ENCODE results near the gene MUC2. TPM values are rescaled to one million over a fixed set of nuclear protein-coding genes. Genes with fewer than 3 reads are reported as not detected.

The MUC2 gene
- total RNA-seq, 4 donors from 2014 or later: 269 to 910 (median 671) TPM

GRCh38 chr11:1091332-1092083, 16.8 kb downstream of the MUC2 start:
- TF ChIP-seq POLR2AphosphoS5 (IDR thresholded peaks at IDR 0.05): no peak
- TF ChIP-seq EP300 (IDR thresholded peaks at IDR 0.05; ENCODE audit: low read depth): no peak
- TF ChIP-seq CTCF (IDR thresholded peaks at IDR 0.05): no peak
- Histone ChIP-seq H3K36me3 (no peaks in the 10 kb centered on the region), H3K4me3 (no peak overlapping the region), H3K9me3 (no peaks in the 10 kb centered on the region), H3K27me3 (no peaks in the 10 kb centered on the region), H3K27ac (no peak overlapping the region), H3K4me1 (no peaks in the 10 kb centered on the region)
- WGBS, 2 donors (ENCODE audit: low coverage in 1 of 2): 88% methylated on average over 10 of the region's 12 CpGs; no CpG with 5 or more reads in 1 of the 2 donors
- DNase-seq: no peak
- intact Hi-C loops (cut with DNase I; ENCODE audit: low total_unique reads) (no loop called here), in situ Hi-C loops (cut with MboI; ENCODE audit: low pct_ligation_motif_present in 1 of 4, low pct_unique_long_range_greater_than_20kb in 1 of 4, low sequenced_read_pairs in 3 of 4) (no loop called here)

GRCh38 chr11:1092145-1092670, 17.5 kb downstream of the MUC2 start:
- Histone ChIP-seq H3K4me3 (no peak overlapping the region), H3K4me1 (no peaks in the 10 kb centered on the region), H3K27ac (no peak overlapping the region), H3K36me3 (no peaks in the 10 kb centered on the region), H3K9me3 (no peaks in the 10 kb centered on the region), H3K27me3 (no peaks in the 10 kb centered on the region)
- intact Hi-C loops (cut with DNase I; ENCODE audit: low total_unique reads): no loop called here
- no peak for DNase-seq
- TF ChIP-seq EP300 (IDR thresholded peaks at IDR 0.05; ENCODE audit: low read depth) (no peak), POLR2AphosphoS5 (IDR thresholded peaks at IDR 0.05) (no peak), CTCF (IDR thresholded peaks at IDR 0.05) (no peak), POLR2A (IDR thresholded peaks at IDR 0.05) (no peak)
- in situ Hi-C loops (cut with MboI; ENCODE audit: low pct_ligation_motif_present in 1 of 4, low pct_unique_long_range_greater_than_20kb in 1 of 4, low sequenced_read_pairs in 3 of 4): no loop called here
- 61% methylated on average over 16 of the region's 17 CpGs; no CpG with 5 or more reads in 1 of the 2 donors for WGBS, 2 donors (ENCODE audit: low coverage in 1 of 2)

- 40 to 79% methylated on average over 2 to 7 of the region's 7 CpGs for whole genome bisulfite sequencing, 2 donors (ENCODE audit: low coverage in 1 of 2)
- H3K9me3 ChIP-seq: no peaks in the 10 kb centered on the region
- in situ Hi-C loops (cut with MboI; ENCODE audit: low pct_ligation_motif_present in 1 of 4, low pct_unique_long_range_greater_than_20kb in 1 of 4, low sequenced_read_pairs in 3 of 4): no loop called here
These were observed 18.2 kb downstream of the MUC2 start for GRCh38 chr11:1092919-1093318.

More at GRCh38 chr11:1092919-1093318, 18.2 kb downstream of the MUC2 start:
- Histone ChIP-seq H3K27me3 (no peaks in the 10 kb centered on the region), H3K4me1 (no peaks in the 10 kb centered on the region), H3K4me3 (no peak overlapping the region), H3K36me3 (no peaks in the 10 kb centered on the region), H3K27ac (no peak overlapping the region)
- TF ChIP-seq CTCF (IDR thresholded peaks at IDR 0.05) (no peak), POLR2A (IDR thresholded peaks at IDR 0.05) (no peak), EP300 (IDR thresholded peaks at IDR 0.05; ENCODE audit: low read depth) (no peak), POLR2AphosphoS5 (IDR thresholded peaks at IDR 0.05) (no peak)
- intact Hi-C loops (cut with DNase I; ENCODE audit: low total_unique reads): no loop called here
- DNase-seq: no peak
